AML-193 (cell line): ENCODE results near the gene MYO1A.
A peak's percentile ranks its signal among the peaks of the same experiment; 100 is the strongest.
"Not testable (repeated sequence)": the region's sequence is repeated elsewhere in the genome, so short reads cannot be mapped to it uniquely, and the experiment has no call there.

ENCODE experiments used
- DNase-seq, 2 experiments: peaks; one replicate each; lab custom pipeline; 2025; lab: John Stamatoyannopoulos, UW

MYO1A gene

GRCh38 chr12:57087010-57087690 lies 37.2 kb upstream of the MYO1A start:
- DNase-seq, result peak; percentile 45 to 52

GRCh38 chr12:57086493-57087009 lies 36.6 kb upstream of the MYO1A start:
- peak in 1 of 2 experiments; percentile 19 for DNase-seq

- DNase-seq, result no peak
These were observed 36.1 kb upstream of the MYO1A start for GRCh38 chr12:57085999-57086492.

GRCh38 chr12:57080855-57081254 lies 30.9 kb upstream of the MYO1A start:
- DNase-seq, result no peak

GRCh38 chr12:57079821-57080220 lies 29.9 kb upstream of the MYO1A start:
- DNase-seq, result no peak

GRCh38 chr12:57078519-57079404 lies 28.8 kb upstream of the MYO1A start, which contains the start of gene NEMP1:
Gene NEMP1 (minus strand): TSS chr12:57078791. CDS start chr12:57078745, 46 bp downstream.
- DNase-seq, result peak; percentile 100

- not testable (repeated sequence) for DNase-seq
These were observed 23.9 kb upstream of the MYO1A start for GRCh38 chr12:57073566-57074450.

- no peak for DNase-seq
These were observed 22.7 kb upstream of the MYO1A start for GRCh38 chr12:57072661-57073060.

- peak; percentile 95 for DNase-seq
These were observed 19.6 kb upstream of the MYO1A start for GRCh38 chr12:57069523-57069922.

GRCh38 chr12:57066245-57066644 lies 16.3 kb upstream of the MYO1A start:
- no peak for DNase-seq

- DNase-seq, result no peak
These were observed 14.2 kb upstream of the MYO1A start for GRCh38 chr12:57063991-57064685.

- no peak for DNase-seq
These were observed 8.5 kb upstream of the MYO1A start for GRCh38 chr12:57058454-57058853.

GRCh38 chr12:57057067-57057751 lies 7.3 kb upstream of the MYO1A start:
- DNase-seq, result no peak

GRCh38 chr12:57055824-57056223 lies 5.9 kb upstream of the MYO1A start:
- peak; percentile 44 to 51 for DNase-seq

GRCh38 chr12:57053901-57054300 lies 4.0 kb upstream of the MYO1A start:
- not testable (repeated sequence) for DNase-seq

- DNase-seq, result not testable (repeated sequence)
These were observed 3.2 kb upstream of the MYO1A start for GRCh38 chr12:57053146-57053545.

GRCh38 chr12:57051011-57051410 lies 1.1 kb upstream of the MYO1A start:
- no peak for DNase-seq

GRCh38 chr12:57049119-57049446 lies 846 bp downstream of the MYO1A start:
- DNase-seq, result no peak

GRCh38 chr12:57048423-57049118 lies 1.4 kb downstream of the MYO1A start:
- no peak for DNase-seq

GRCh38 chr12:57047981-57048380 lies 1.9 kb downstream of the MYO1A start:
- no peak for DNase-seq
